ENCODE measurements around the gene COL1A1.

Gene COL1A1

DNA sequence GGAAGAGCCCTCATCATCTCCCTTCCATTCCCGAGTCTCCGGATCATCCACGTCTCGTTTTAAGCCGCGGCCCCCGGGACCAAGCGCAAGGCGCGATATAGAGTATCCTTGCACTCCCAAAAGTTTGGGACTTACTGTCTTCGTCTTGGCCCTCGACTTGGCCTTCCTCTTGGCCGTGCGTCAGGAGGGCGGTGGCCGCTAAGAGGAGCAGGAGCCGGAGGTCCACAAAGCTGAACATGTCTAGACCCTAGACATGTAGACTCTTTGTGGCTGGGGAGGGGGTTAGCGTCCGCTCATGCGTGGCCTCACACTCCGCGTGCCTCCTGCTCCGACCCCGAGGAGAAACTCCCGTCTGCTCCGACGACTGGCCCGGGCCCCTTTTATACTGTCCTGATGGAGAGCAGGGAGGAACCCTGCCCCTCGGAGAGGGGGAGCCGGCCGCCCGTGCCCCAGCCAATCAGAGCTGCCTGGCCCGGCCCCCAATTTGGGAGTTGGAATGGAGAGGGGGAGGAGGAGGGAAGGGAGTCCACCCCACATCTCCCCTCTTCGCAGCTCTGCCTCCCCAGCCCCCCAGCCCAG lies at the start of gene COL1A1:
Gene COL1A1, minus strand, starts transcription at position 356 of the 579 bp plus-strand sequence. Its CDS starts 118 bp downstream, at position 238.
- peak; percentile 93 for DNase-seq (ENCODE audit: low read depth)

DNA sequence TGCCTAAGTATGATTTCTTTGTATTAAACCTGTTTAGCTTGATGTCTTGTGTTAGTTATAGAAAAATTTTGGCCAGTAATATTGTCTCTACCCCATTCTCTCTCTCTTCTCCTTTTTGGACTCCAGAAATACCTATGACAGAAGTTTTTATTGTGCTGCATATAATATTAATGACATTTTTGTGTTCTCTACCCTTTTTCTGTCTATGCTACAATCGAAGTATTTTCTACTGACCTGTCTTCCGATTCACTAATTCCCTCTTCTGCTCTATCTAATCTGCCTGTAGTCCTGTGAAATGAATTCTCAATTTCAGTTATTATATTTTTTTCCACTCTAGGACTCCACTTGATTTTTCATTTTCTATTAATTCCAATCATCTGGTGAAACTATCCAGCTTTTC lies 46.8 kb upstream of the COL1A1 start:
- no peak for DNase-seq (ENCODE audit: low read depth)

DNA sequence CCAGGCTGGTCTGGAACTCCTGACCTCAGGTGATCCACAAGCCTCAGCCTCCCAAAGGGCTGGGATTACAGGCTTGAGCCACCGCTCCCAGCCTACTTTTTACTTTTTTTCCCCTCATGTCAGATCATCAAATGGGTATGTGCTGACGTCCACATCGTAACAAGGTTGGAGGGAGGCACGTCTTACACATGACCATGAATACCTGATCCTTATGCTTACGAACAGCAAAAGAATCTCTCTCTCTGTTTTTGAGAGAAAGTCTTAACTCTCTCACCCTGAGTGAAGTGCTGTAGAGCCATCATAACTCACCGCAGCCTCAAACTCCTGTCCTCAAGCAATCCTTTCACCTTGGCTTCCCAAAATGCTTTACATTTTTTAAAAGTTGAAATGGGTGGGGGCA lies 43.3 kb upstream of the COL1A1 start:
- no peak for DNase-seq (ENCODE audit: low read depth)

DNA sequence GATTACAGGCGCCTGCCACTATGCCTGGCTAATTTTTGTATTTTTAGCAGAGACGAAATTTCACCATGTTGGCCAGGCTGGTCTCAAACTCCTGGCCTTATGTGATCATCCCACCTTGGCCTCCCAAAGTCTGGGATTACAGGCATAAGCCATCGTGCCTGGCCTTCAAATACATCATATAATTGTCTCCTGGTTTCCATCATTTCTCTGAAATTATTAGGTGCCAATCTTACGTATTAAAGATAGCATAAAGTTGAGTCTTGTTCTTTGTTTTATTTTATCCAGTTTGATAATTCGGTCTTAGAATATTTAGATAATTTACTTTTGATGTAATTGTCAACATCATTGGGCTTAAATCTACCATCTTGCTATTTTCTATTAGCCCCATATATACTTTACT lies 40.0 kb upstream of the COL1A1 start:
- no peak for DNase-seq (ENCODE audit: low read depth)

DNA sequence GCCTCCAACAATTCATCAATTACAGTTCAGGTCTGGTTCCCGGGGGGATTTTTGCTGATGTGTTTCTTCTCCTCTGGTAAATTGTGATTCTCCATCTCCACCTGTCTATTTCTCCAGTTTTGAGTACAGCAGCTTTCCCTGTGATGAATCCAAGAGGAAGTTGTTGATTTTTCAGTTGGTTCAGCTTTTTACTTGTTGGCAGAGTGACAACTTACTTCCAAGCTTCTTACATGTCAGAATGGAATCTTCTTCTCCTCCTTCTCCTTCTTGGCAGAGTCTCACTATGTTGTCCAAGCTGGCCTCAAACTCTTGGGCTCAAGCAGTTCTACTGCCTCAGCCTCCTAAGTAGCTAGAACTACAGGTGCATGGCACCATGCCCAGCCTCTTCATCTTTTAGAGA lies 39.4 kb upstream of the COL1A1 start:
- peak; percentile 71 for DNase-seq (ENCODE audit: low read depth)

DNA sequence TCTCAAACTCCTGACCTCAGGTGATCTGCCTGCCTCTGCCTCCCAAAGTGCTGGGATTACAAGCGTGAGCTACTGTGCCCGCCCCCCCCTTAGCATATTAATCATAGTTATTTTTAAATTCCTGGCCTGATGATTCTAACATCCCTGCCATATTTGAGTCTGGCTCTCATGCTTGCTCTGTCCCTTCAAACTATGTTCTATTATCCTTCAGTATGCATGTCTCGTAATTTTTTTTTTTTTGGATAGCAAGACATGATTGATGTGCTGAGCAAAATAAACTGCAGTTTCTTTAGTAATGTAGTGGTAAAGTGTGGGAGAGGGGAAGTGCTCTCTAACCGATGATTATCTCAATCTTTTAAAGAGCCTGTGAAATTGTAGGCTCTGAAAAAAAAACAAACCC lies 38.5 kb upstream of the COL1A1 start:
- no peak for DNase-seq (ENCODE audit: low read depth)

DNA sequence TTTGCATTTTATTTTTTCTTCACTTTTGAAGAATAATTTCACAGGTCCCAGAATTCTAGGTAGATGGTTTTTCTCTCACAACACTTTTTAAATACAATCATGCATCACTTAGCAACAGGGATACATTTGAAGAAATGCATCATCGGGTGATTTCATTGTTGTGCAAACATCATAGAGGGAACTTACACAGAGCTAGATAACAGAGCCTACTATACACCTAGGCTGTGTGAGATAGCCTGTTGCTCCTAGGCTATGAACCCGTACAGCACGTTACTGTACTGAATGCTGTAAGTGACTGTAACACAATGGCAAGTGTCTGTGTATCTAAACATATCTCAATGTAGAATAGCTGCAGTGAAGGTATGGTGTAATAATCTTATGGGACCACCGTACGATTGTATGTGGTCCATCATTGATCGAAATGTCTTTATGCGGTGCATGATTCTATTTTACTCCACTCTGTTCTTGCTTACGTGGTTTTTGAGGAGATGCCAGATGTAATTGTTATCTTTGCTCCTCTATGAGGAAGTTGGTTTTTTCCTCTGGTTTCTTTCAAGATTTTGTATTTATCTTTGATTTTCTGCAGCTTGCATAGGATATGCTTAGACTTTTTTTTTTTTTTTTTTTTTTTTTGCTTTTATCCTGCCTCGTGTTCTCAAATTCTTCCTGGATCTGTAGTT lies 37.3 kb upstream of the COL1A1 start:
- DNase-seq (ENCODE audit: low read depth) = no peak

DNA sequence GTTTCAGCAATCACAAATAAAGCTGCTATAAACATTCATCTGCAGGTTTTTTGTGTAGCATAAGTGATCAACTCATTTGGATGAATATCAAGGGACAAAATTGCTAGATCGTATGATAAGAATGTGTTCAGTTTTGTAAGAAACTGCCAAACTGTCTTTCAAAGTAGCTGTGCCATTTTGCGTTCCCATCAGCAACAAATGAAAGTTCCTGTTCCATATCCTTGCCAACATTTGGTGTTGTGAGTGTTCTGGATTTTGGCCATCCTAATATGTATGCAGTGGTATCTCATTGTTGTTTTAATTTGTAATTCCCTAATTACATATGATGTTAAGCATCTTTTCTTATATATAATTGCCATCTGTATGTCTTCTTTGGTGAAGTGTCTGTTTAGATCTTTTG lies 36.5 kb upstream of the COL1A1 start:
- no peak for DNase-seq (ENCODE audit: low read depth)

DNA sequence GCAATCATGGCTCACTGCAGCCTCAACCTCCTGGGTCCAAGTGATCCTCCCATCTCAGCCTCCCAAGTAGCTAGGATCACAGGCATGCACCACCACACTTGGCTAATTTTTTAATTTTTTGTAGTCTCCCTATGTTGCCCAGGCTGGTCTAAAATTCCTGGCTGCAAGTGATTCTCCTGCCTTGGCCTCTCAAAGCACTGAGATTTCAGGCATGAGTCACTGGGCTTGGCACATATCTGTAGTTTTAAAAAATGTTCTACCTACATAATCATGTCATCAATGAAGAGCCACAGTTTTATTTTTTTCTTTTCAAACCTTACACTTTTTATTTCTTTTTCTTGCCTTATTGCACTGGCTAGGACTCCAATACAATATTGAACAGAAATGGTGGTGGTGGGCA lies 33.1 kb upstream of the COL1A1 start:
- DNase-seq (ENCODE audit: low read depth) = no peak

DNA sequence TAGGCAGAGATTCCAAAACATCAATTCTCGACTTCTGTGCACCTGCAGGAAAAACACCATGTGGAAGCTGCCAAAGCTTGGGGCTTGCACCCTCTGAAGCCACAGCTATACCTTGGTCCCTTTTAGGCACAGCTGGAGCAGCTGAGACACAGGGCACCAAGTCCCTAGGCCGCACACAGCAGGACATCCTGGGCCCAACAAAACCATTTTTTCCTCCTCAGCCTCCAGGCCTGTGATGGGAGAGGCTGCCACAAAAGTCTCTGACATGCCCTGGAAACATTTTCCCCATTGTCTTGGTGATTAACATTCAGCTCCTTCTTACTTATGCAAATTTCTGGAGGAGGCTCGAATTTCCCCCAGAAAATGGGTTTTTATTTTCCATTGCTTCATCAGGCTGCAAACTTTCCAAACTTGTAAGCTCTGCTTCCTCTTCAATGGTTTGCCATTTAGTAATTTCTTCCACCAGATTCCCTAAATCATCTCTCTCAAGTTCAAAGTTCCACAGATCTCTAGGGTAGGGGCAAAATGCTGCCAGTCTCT lies 24.3 kb upstream of the COL1A1 start:
- no peak for DNase-seq (ENCODE audit: low read depth)

DNA sequence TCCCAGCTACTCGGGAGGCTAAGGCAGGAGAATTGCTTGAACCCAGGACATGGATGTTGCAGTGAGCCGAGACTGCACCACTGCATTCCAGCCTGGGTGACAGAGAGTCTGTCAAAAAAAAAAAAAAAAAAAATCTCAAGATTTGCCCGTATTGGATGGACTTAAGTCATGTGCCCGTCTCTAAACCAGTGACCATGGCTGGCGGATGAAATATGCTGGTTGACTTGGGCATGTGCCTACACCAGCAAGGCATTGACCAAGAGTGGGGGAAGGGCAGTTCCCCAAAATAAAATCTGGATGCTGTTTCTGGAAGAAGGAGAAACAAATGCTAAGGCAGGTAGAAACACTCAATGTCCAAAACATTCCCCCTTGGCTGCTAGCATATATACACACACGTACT lies 21.5 kb upstream of the COL1A1 start:
- DNase-seq (ENCODE audit: low read depth) = no peak

DNA sequence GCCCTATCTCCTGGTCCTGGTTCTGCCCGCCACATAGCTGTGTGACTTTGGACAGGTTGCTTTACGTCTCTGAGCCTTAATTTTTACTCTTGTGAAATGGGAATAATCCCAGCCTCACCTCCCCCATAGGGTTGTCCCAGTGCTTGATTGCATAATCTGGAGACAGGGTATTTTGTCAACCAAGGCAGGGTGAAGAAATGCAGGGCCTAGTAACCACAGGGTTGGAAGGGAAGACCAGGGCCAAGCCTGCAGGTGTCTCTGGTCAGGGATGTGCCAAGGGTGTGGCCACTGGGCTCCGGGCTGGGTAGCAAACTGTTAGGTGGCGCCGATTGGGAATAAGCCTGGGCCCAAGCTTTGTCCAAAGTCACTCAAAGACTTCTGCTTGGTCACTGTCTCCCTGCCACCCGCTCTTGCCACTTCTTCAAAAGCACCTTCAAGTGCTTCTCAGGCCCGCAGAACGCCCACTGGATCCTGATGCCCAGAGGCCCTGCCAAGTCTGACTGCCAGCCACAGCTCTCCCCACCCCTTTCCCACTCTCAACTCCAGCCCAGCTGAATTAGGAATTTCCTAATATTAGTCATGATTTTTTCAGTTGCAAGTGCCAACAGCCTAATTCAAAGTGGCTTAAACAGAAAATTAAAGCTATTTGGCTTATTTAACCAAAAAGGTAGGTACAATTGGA lies 20.6 kb upstream of the COL1A1 start:
- no peak for DNase-seq (ENCODE audit: low read depth)

DNA sequence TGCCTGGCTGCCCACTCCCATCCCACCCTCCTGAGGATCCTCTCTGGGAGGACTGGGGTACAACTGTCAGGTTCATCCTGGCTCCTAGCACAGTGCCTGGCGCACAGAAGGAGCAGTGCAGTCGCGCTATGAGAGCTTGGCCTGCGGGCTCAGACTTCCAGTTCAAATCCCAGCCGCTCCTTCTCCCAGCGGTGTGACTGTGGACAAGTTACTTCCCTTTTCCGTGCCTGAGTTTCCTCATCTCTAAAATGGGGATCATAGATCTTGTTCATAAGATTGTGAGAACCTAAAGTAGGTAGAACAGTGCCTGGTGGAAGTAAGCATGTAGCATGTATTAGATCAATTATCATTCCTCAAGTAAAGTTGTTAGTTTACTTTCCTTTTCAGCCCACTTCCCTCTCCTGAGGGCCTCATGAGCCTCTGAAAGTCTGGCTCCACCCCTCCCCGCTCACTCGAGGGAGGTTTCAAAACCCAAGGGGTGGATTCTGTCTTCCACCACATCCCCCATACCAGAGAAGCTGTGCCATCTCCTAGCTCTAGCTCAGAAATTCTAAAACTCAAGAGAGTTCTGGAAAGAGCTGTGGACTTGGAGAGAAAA lies 19.9 kb upstream of the COL1A1 start:
- no peak for DNase-seq (ENCODE audit: low read depth)

DNA sequence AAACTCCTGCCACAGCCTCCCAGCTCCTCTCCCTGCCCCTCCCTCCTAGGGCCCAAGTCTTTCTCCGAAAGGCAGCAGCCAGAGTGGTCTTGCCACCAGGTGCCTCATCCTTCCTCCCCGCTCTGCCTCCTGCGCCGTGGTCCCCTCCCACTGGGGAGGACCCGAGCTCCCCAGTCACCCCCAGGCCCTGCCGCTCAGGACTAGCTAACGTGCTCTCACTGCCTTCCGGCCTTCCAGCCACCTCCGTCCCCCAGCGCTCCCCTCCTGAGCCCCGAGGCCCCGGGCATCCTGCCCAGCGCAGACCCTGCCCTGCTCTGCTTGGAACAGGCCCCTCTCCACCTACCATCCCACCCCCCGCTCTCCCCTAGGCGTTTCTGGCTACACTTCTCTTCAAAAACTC lies 19.4 kb upstream of the COL1A1 start:
- DNase-seq (ENCODE audit: low read depth) = no peak

DNA sequence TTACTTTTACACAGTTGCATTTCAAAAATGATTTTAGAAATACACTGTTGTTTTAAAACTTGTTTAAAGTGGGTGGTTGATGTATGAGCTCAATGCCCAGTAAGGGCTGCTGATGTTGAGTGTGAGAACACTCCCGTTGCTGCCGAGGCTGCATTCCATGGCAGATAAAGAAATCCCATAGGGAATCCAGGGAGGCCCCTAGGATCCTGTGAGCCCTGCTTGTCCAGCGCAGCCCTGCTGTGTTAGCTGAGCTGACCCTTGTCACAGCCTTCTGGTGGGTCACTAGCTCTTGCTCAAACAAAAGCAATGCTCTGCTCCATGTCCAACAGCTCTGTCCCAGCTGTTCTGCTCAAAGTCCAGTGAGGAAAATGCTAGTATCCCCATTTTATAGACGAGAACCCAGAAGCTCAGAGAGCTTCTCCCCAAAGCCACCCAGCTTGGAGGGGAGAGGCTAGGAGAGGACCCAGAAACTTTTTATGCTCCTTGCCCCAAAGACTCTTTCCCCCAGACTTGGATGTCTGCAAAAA lies 18.6 kb upstream of the COL1A1 start:
- no peak for DNase-seq (ENCODE audit: low read depth)

DNA sequence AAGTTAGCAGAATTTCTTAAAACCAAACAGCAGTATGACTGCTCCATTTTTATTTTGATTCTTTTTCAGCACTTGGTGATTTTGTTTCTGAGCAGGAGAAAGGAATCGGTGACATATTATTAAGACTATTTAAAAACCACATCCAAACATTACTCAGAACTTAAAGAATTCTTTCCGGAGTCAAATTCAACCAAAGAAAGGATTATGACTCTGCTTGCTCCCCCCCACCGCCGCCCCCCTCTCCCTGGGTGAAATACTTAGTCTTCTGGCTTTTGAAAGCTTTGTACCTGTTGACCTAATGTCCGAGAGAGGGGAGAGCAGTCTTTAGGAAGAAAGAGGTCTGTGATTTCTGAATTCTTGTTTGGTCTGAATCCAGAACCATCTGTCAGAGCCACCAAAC lies 17.9 kb upstream of the COL1A1 start:
- no peak for DNase-seq (ENCODE audit: low read depth)

DNA sequence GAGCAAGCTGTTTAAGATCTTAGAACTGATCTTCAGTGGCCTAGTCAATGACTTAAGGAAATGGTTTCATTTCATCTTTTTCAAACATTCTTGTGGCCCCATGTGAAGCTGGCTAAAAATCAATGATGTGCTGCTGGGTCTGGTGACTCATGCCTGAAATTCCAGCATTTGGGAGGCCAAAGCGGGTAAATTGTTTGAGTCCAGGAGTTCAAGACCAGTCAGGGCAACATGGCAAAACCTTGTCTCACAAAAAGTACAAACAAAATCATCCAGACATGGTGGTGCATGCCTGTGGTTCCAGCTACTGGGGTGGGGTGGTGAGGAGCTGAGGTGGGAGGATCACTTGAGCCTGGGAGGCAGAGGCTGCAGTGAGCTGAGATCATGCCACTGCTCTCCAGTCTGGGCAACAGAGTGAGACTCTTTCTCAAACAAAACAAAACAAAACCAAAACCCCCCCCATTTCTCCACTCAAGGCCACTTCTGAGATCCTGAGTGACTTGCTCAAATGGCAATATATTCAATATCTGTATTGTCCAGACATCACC lies 17.4 kb upstream of the COL1A1 start:
- peak; percentile 89 for DNase-seq (ENCODE audit: low read depth)

DNA sequence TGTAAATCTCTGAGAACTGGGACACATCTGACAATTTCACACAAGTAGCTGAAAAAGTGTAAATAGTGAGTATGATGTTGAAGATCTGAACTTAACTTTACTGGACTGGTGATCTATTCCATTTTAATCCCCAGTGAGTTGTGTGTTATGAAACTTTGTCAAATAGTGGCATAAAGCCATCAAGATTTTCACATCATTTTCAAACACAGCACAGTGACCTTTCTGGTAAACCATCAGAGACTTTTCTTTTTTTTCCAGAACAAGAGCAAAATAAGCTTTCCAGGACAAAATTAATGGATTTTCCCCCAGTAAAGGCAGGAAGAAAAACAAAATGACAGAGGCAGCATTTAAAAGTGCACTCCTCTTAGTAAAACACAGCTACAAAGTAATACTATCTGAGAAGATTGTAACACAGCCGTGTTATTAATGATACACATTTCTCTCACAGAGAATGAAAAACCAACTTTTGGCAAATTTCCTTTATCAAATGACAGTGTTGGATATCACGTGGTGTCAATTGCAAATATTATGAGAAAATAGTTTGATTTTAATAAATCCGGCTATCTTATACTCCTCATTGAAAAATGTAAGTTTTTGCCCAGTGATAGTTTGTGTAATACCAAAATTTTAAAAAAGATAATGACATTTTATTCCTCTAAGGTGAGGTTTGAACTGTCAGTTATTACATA lies 16.8 kb upstream of the COL1A1 start:
- DNase-seq (ENCODE audit: low read depth) = no peak

DNA sequence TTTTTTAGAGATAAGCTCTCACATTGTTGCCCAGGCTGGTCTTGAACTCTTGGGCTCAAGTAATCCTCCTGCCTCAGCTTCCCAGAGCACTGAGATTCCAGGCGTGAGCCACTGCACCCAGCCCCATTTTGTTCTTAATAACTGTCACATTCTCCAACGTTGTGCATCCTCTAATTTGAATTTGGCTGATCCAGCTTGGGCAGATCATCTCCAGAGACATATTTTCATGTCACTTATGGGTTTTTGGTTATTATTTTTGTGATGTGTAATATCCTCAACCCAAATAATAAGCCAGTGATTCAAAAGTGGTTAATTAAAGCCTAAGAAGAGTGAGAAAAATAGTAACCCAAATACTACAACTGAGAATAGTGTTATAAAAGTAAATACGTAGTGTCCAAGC lies 16.2 kb upstream of the COL1A1 start:
- no peak for DNase-seq (ENCODE audit: low read depth)

DNA sequence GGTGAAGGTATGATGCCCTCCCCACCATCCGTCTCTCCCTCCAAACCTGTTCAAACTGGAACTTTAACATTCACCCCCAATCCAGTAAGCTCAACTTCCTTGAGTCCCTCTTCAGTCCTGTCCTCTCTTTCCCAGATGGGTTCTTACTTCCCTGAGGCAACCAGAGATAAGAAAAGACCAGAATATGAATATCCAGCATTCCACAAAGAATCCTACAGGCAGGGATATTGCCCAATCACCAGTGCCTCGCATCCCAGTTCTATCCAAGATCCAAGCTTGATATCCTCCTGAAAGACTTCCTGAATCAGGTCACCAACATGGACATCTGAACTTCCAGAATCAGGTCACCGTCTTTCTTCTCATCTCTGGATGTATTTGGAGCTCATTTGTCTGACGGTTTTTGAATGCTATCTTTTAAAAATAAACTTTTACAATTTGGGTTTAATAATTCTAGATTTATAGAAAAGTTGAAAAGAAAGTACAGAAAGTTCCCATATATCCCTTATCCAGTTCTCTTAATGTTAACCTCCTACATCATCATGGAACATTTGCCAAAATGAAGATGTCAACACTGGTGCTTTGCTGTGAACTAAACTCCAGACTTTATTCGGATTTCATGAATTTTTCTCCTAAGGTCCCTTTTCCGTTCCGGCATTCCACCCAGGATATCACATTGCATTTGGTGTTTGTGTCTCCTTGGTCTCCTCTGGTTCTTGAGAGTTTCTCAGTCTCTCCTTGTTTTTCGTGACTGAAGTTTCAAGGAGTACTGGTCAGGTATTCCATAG lies 13.7 kb upstream of the COL1A1 start:
- DNase-seq (ENCODE audit: low read depth) = no peak
